ENCODE measurements around the gene FBXL13.
"Not testable (repeated sequence)": the region's sequence is repeated elsewhere in the genome, so short reads cannot be mapped to it uniquely, and the experiment has no call there.

Gene FBXL13

GRCh38 chr7:103074519-103075336, at the start of gene FBXL13, which contains the start of gene ARMC10:
TSS of gene FBXL13 (minus strand) at chr7:103074796.
TSS of gene ARMC10 (plus strand) at chr7:103075140. CDS start at chr7:103075273, 133 bp downstream.
- peak; percentile 81 for DNase-seq (ENCODE audit: low read depth in 2 of 2)

- no peak for DNase-seq (ENCODE audit: low read depth in 2 of 2)
Measured at GRCh38 chr7:103123529-103123928, 48.9 kb upstream of the FBXL13 start.

GRCh38 chr7:103121641-103122040, 47.0 kb upstream of the FBXL13 start:
- DNase-seq (ENCODE audit: low read depth in 2 of 2), result no peak

- no peak for DNase-seq (ENCODE audit: low read depth in 2 of 2)
Measured at GRCh38 chr7:103120362-103120761, 45.8 kb upstream of the FBXL13 start.

GRCh38 chr7:103119791-103120291, 45.2 kb upstream of the FBXL13 start:
- no peak for DNase-seq (ENCODE audit: low read depth in 2 of 2)

- DNase-seq (ENCODE audit: low read depth in 2 of 2), result no peak
Measured at GRCh38 chr7:103117465-103117864, 42.9 kb upstream of the FBXL13 start.

- no peak for DNase-seq (ENCODE audit: low read depth in 2 of 2)
Measured at GRCh38 chr7:103116991-103117390, 42.4 kb upstream of the FBXL13 start.

GRCh38 chr7:103116511-103116910, 41.9 kb upstream of the FBXL13 start:
- DNase-seq (ENCODE audit: low read depth in 2 of 2), result no peak

GRCh38 chr7:103115771-103116170, 41.2 kb upstream of the FBXL13 start:
- DNase-seq (ENCODE audit: low read depth in 2 of 2), result no peak

GRCh38 chr7:103114576-103115008, 40.0 kb upstream of the FBXL13 start:
- DNase-seq (ENCODE audit: low read depth in 2 of 2), result no peak

- no peak for DNase-seq (ENCODE audit: low read depth in 2 of 2)
Measured at GRCh38 chr7:103113164-103113563, 38.6 kb upstream of the FBXL13 start.

- not testable (repeated sequence) for DNase-seq (ENCODE audit: low read depth in 2 of 2)
Measured at GRCh38 chr7:103106703-103107070, 32.1 kb upstream of the FBXL13 start.

GRCh38 chr7:103106005-103106702, 31.6 kb upstream of the FBXL13 start:
- DNase-seq (ENCODE audit: low read depth in 2 of 2), result no peak

GRCh38 chr7:103101543-103101942, 26.9 kb upstream of the FBXL13 start:
- DNase-seq (ENCODE audit: low read depth in 2 of 2), result no peak

GRCh38 chr7:103100348-103100747, 25.8 kb upstream of the FBXL13 start:
- no peak for DNase-seq (ENCODE audit: low read depth in 2 of 2)

- DNase-seq (ENCODE audit: low read depth in 2 of 2), result no peak
Measured at GRCh38 chr7:103097041-103097440, 22.4 kb upstream of the FBXL13 start.

GRCh38 chr7:103095558-103095957, 21.0 kb upstream of the FBXL13 start:
- not testable (repeated sequence) for DNase-seq (ENCODE audit: low read depth in 2 of 2)

- no peak for DNase-seq (ENCODE audit: low read depth in 2 of 2)
Measured at GRCh38 chr7:103094102-103094501, 19.5 kb upstream of the FBXL13 start.

- no peak for DNase-seq (ENCODE audit: low read depth in 2 of 2)
Measured at GRCh38 chr7:103093429-103093828, 18.8 kb upstream of the FBXL13 start.

GRCh38 chr7:103092321-103092720, 17.7 kb upstream of the FBXL13 start:
- not testable (repeated sequence) for DNase-seq (ENCODE audit: low read depth in 2 of 2)

GRCh38 chr7:103083210-103083609, 8.6 kb upstream of the FBXL13 start:
- DNase-seq (ENCODE audit: low read depth in 2 of 2), result no peak

- DNase-seq (ENCODE audit: low read depth in 2 of 2), result no peak
Measured at GRCh38 chr7:103082497-103082896, 7.9 kb upstream of the FBXL13 start.

GRCh38 chr7:103080923-103081322, 6.3 kb upstream of the FBXL13 start:
- no peak for DNase-seq (ENCODE audit: low read depth in 2 of 2)
